Measurements from ENCODE around the gene SIGLEC1. TPM values are rescaled to one million over a fixed set of nuclear protein-coding genes. Genes with fewer than 3 reads are reported as not detected.

The SIGLEC1 gene
- total RNA-seq, 2 experiments from 2014 or later: not detected

GRCh38 chr20:3743251-3743650, 30.9 kb upstream of the SIGLEC1 start:
- CTCF ChIA-PET: interaction anchor here (1.0 to 1.5 kb wide), 2 partner anchors 9 to 24 kb away, joined by 3 to 4 read pairs; partner anchors contain the start of gene ADISSP
- POLR2A ChIA-PET: no interaction called here
- TF ChIP-seq CTCF (IDR thresholded peaks at IDR 0.05): no peak
- peaks cover 7% of the 10 kb centered on the region for H3K4me1 Mint-ChIP-seq (ENCODE audit: low read depth)
- no peaks in the 10 kb centered on the region for H3K36me3 Mint-ChIP-seq (ENCODE audit: low read depth)
- no peak overlapping the region for H3K27ac Mint-ChIP-seq
- peaks cover 4% of the 10 kb centered on the region for H3K27me3 Mint-ChIP-seq
- DNase-seq: no peak
- H3K9me3 Mint-ChIP-seq: no peaks in the 10 kb centered on the region
- no peak for ATAC-seq
- no peak overlapping the region for H3K4me3 Mint-ChIP-seq
- intact Hi-C loops (cut with micrococcal nuclease): no loop called here

DNA sequence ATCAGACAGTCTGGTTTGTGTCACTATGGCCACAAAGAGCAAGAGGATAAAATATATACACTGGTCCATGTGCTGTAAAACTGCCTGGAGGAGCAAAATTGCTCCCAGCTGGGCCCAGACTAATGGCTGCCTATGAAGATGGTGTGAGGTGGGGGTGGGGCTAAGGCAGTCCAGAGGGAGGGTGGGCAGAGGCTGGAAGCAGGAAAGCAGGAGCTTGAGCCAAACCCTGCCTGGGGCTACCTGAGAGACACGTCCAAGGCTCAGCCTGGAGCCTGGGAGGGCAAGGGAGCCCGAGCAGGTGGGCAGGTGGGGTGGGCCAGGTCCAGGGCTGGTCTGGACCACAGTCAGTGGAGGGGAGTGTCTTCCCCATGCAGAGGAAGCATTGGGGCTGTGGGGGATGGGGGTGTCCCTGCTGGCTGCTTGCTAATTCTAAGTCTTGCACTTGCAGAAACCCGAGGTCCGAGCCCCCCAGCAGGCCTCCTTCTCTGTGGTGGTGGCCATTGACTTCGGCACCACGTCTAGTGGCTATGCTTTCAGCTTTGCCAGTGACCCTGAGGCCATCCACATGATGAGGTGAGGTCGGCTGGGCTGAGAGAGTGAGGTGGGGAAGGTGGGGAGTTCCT, 29.5 kb upstream of the SIGLEC1 start:
- intact Hi-C loops (cut with micrococcal nuclease): no loop called here
- no peaks in the 10 kb centered on the region for H3K9me3 Mint-ChIP-seq
- ATAC-seq (no peak), DNase-seq (no peak)
- no peaks in the 10 kb centered on the region for H3K36me3 Mint-ChIP-seq (ENCODE audit: low read depth)
- no peak for TF ChIP-seq CTCF (IDR thresholded peaks at IDR 0.05)
- peaks cover 7% of the 10 kb centered on the region for H3K4me1 Mint-ChIP-seq (ENCODE audit: low read depth)
- no peak overlapping the region for H3K27ac Mint-ChIP-seq
- H3K27me3 Mint-ChIP-seq: peaks cover 4% of the 10 kb centered on the region
- POLR2A ChIA-PET: interaction anchor here (0.6 kb wide), 2 partner anchors 130 to 163 kb away, joined by 3 read pairs; no protein-coding TSS in a partner anchor
- no peak overlapping the region for H3K4me3 Mint-ChIP-seq
- CTCF ChIA-PET: interaction anchor here (0.9 to 1.6 kb wide), 3 partner anchors 9 to 115 kb away, joined by 3 to 5 read pairs (median 4); no protein-coding TSS in a partner anchor

DNA sequence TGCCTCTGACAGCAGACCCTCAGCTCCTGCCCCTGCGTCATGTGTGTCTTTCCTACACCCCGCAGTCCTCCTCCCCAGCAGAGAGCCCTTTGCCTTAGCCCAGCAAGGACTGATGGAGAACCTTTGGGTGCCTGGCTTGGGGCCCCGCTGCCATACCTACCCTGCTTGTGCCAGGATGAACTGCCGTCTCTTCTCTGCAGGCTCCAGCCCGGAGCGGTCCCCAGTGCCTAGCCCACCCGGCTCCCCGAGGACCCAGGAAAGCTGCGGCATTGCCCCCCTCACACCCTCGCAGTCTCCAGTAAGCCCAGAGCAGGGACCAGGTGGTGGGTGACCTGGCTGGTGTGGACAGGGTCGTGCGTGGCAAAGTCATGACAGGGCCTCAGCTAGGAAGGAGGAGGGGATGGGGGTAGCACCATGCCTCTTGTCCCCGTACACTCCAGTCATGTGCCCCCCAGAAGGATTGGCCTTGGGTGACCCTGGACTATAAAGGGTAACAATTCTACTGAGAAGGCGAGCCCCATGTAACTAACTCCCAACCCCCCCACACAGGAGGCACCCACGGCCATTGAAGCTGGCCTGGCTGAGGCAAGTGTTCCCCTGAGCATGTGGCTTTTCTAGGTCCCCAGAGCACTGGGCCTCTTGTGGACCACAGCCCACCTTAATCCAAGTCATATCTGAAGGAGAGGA, 28.4 kb upstream of the SIGLEC1 start:
- H3K27ac Mint-ChIP-seq: no peak overlapping the region
- CTCF ChIA-PET: interaction anchor here (1.1 to 1.6 kb wide), 2 partner anchors 11 to 12 kb away, joined by 3 to 4 read pairs; no protein-coding TSS in a partner anchor
- intact Hi-C loops (cut with micrococcal nuclease): no loop called here
- peaks cover 4% of the 10 kb centered on the region for H3K27me3 Mint-ChIP-seq
- H3K36me3 Mint-ChIP-seq (ENCODE audit: low read depth): no peaks in the 10 kb centered on the region
- no peaks in the 10 kb centered on the region for H3K9me3 Mint-ChIP-seq
- POLR2A ChIA-PET: interaction anchor here (1.1 kb wide), 1 partner anchor 184 kb away, joined by 3 read pairs; no protein-coding TSS in a partner anchor
- ATAC-seq (no peak), DNase-seq (no peak)
- H3K4me3 Mint-ChIP-seq: no peak overlapping the region
- peaks cover 7% of the 10 kb centered on the region for H3K4me1 Mint-ChIP-seq (ENCODE audit: low read depth)
- no peak for TF ChIP-seq CTCF (IDR thresholded peaks at IDR 0.05)

DNA sequence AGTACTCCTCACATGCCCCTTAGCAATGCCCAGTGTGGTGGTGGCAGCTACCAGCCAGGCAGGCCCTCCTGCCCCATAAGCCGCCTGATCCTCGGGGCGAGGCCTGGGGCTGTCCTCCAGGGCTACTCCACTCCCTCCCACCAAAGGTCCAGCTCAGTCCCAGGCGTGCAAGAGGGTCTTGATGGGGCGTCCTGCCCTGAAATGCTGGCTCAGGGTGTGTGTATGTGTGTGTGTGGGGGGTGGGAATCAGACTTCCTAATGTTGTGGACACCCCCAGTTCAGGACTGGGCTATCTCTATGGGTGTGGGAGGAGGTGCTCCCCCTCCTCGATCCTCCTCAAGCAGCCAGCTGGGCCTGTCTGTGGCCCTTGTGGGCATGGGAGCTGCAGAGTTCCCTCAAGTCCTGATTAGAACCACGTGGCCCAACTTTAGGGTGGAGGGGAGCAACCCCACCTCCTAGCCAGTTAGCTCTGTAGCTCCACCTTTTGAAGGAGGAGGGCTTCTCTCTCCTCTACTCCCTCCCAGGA, 27.6 kb upstream of the SIGLEC1 start:
- no peak overlapping the region for H3K4me3 Mint-ChIP-seq
- ChIA-PET POLR2A (interaction anchor here (1.1 kb wide), 1 partner anchor 185 kb away, joined by 3 read pairs; no protein-coding TSS in a partner anchor), CTCF (interaction anchor here (1.1 to 1.2 kb wide), 2 partner anchors 10 to 13 kb away, joined by 3 to 7 read pairs; no protein-coding TSS in a partner anchor)
- TF ChIP-seq CTCF (IDR thresholded peaks at IDR 0.05): no peak
- DNase-seq (no peak), ATAC-seq (no peak)
- intact Hi-C loops (cut with micrococcal nuclease): no loop called here
- H3K27ac Mint-ChIP-seq: no peak overlapping the region
- H3K9me3 Mint-ChIP-seq: no peaks in the 10 kb centered on the region
- H3K27me3 Mint-ChIP-seq: peaks cover 4% of the 10 kb centered on the region
- H3K4me1 Mint-ChIP-seq (ENCODE audit: low read depth): peaks cover 4% of the 10 kb centered on the region
- H3K36me3 Mint-ChIP-seq (ENCODE audit: low read depth): no peaks in the 10 kb centered on the region
